SU-DHL-6 (cell line): ENCODE results near the gene BBS4.

Experiments used
- H2AFZ ChIP-seq: fragments of 200-600 bp; sonication (generic); 2 replicates; pipeline ENCODE4 v1.6.1; 2014; ENCODE audit warnings: low read depth, mild to moderate bottlenecking, moderate library complexity, mixed read lengths, antibody characterized with exemption, low read length; ENCODE audit not compliant: severe bottlenecking
- H3F3A ChIP-seq: fragments of 200-600 bp; shearing (Covaris generic); 2 replicates; pipeline ENCODE4 v1.6.0; 2016; ENCODE audit warnings: antibody characterized with exemption, mild to moderate bottlenecking; ENCODE audit not compliant: insufficient read depth
- H3K27ac ChIP-seq: fragments of 200-600 bp; sonication (generic); 2 replicates; pipeline ENCODE4 v1.5.1; 2016; ENCODE audit warnings: low read depth, mild to moderate bottlenecking, low read length, moderate library complexity, mixed read lengths
- H3K27me3 ChIP-seq: fragments of 200-600 bp; sonication (generic), shearing (Covaris generic); 2 replicates; pipeline ENCODE4 v1.6.0; 2014; ENCODE audit warnings: mild to moderate bottlenecking, low read length
- H3K36me3 ChIP-seq: fragments of 200-600 bp; sonication (generic); 2 replicates; pipeline ENCODE4 v1.6.1; 2014; ENCODE audit warnings: mild to moderate bottlenecking, low read length, mixed read lengths
- H3K4me2 ChIP-seq: fragments of 300-600, 200-600 bp; shearing (Covaris generic), sonication (generic); 2 replicates; pipeline ENCODE4 v1.6.0; 2014; ENCODE audit warnings: low read length, low read depth, mild to moderate bottlenecking; ENCODE audit not compliant: poor library complexity, severe bottlenecking
- H3K4me3 ChIP-seq: fragments of 200-600 bp; sonication (generic); 2 replicates; pipeline ENCODE4 v1.5.1; 2014; ENCODE audit warnings: antibody characterized with exemption, low read length, mild to moderate bottlenecking, mixed read lengths; ENCODE audit not compliant: insufficient read depth, poor library complexity, severe bottlenecking
- H3K79me2 ChIP-seq: fragments of 200-600 bp; sonication (generic); 2 replicates; pipeline ENCODE4 v1.6.1; 2014; ENCODE audit warnings: mild to moderate bottlenecking, low read length, moderate library complexity; ENCODE audit not compliant: insufficient read depth
- H3K9ac ChIP-seq: fragments of 200-600 bp; sonication (generic); 2 replicates; pipeline ENCODE4 v1.7.0; 2014; ENCODE audit warnings: mild to moderate bottlenecking, low read length
- H3K9me2 ChIP-seq: fragments of 200-600 bp; sonication (generic); replicated peaks from 2 replicates; pipeline ENCODE4 v1.6.1; 2014; ENCODE audit warnings: low read length; ENCODE audit not compliant: insufficient read depth
- H3K9me3 ChIP-seq: fragments of 200-600 bp; sonication (generic); 2 replicates; pipeline ENCODE4 v1.6.1; 2014; ENCODE audit warnings: low read length, mixed read lengths; ENCODE audit not compliant: insufficient read depth
- H4K20me1 ChIP-seq: fragments of 200-600 bp; sonication (generic); 2 replicates; pipeline ENCODE4 v1.6.1; 2014; ENCODE audit warnings: low read depth, mild to moderate bottlenecking, antibody characterized with exemption, low read length, moderate library complexity, mixed read lengths
- EZH2phosphoT487 ChIP-seq: fragments of 200-600 bp; sonication (generic), shearing (Covaris generic); conservative IDR thresholded peaks from 2 replicates; pipeline ENCODE4 v1.6.1; 2018; ENCODE audit warnings: mild to moderate bottlenecking, antibody characterized with exemption, low read length, moderate library complexity, mixed read lengths
- TF ChIP-seq, protein P1 (sequence below): fragments of 200-600 bp; sonication (generic); IDR thresholded peaks from one replicate; pipeline ENCODE4 v1.5.1; 2017; ENCODE audit warnings: antibody characterized with exemption, mild to moderate bottlenecking, low read length, moderate library complexity; ENCODE audit not compliant: insufficient read depth, poor library complexity, severe bottlenecking

Gene BBS4

GRCh38 chr15:72732516-72732915 lies 46.5 kb downstream of the BBS4 start:
- no peak overlapping the region for H3K27ac ChIP-seq
- H2AFZ ChIP-seq, result no peak overlapping the region
- no peak overlapping the region for H3K9ac ChIP-seq
- H3F3A ChIP-seq, result no peaks in the 10 kb centered on the region
- H3K9me3 ChIP-seq, result no peaks in the 10 kb centered on the region
- TF ChIP-seq, protein P1, sequence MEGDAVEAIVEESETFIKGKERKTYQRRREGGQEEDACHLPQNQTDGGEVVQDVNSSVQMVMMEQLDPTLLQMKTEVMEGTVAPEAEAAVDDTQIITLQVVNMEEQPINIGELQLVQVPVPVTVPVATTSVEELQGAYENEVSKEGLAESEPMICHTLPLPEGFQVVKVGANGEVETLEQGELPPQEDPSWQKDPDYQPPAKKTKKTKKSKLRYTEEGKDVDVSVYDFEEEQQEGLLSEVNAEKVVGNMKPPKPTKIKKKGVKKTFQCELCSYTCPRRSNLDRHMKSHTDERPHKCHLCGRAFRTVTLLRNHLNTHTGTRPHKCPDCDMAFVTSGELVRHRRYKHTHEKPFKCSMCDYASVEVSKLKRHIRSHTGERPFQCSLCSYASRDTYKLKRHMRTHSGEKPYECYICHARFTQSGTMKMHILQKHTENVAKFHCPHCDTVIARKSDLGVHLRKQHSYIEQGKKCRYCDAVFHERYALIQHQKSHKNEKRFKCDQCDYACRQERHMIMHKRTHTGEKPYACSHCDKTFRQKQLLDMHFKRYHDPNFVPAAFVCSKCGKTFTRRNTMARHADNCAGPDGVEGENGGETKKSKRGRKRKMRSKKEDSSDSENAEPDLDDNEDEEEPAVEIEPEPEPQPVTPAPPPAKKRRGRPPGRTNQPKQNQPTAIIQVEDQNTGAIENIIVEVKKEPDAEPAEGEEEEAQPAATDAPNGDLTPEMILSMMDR, result no peak
- TF ChIP-seq EZH2phosphoT487, result no peak
- H3K79me2 ChIP-seq, result no peaks in the 10 kb centered on the region
- no peaks in the 10 kb centered on the region for H3K27me3 ChIP-seq
- no peak overlapping the region for H3K4me2 ChIP-seq
- H3K9me2 ChIP-seq, result no peaks in the 10 kb centered on the region
- H3K4me3 ChIP-seq, result no peak overlapping the region
- 0 out of 2 replicates have a peak, but pooled peaks cover 4% of the 10 kb centered on the region for H3K36me3 ChIP-seq
- no peaks in the 10 kb centered on the region for H4K20me1 ChIP-seq

- Histone ChIP-seq H3K79me2 (no peaks in the 10 kb centered on the region), H3K27ac (no peak overlapping the region), H3K9me2 (no peaks in the 10 kb centered on the region), H3K9ac (no peak overlapping the region), H3K36me3 (peaks cover 7% of the 10 kb centered on the region; the same call in 1 of the 2 replicates), H2AFZ (no peak overlapping the region), H3K4me3 (no peak overlapping the region), H3K9me3 (no peaks in the 10 kb centered on the region), H3K4me2 (no peak overlapping the region), H3K27me3 (no peaks in the 10 kb centered on the region), H4K20me1 (no peaks in the 10 kb centered on the region), H3F3A (no peaks in the 10 kb centered on the region)
- TF ChIP-seq EZH2phosphoT487, result no peak
- TF ChIP-seq, protein P1, result no peak
Measured at GRCh38 chr15:72733941-72734738, 48.1 kb downstream of the BBS4 start.

- no peak for TF ChIP-seq EZH2phosphoT487
- TF ChIP-seq, protein P1, result no peak
- H3K79me2 ChIP-seq, result no peaks in the 10 kb centered on the region
- H3K9me3 ChIP-seq, result no peaks in the 10 kb centered on the region
- H3K4me3 ChIP-seq, result no peak overlapping the region
- H3K27me3 ChIP-seq, result no peaks in the 10 kb centered on the region
- no peak overlapping the region for H3K4me2 ChIP-seq
- H3K9me2 ChIP-seq, result no peaks in the 10 kb centered on the region
- no peaks in the 10 kb centered on the region for H4K20me1 ChIP-seq
- no peak overlapping the region for H3K9ac ChIP-seq
- H3K27ac ChIP-seq, result no peak overlapping the region
- peaks cover 7% of the 10 kb centered on the region; the same call in 1 of the 2 replicates for H3K36me3 ChIP-seq
- no peaks in the 10 kb centered on the region for H3F3A ChIP-seq
- no peak overlapping the region for H2AFZ ChIP-seq
Measured at GRCh38 chr15:72735111-72735510, 49.1 kb downstream of the BBS4 start.
